GM19467 (cell line): Measurements from ENCODE around the gene CENPL.
A peak's percentile ranks its signal among the peaks of the same experiment; 100 is the strongest.
"Not testable (repeated sequence)": the region's sequence is repeated elsewhere in the genome, so short reads cannot be mapped to it uniquely, and the experiment has no call there.

Experiments
- ATAC-seq: cut with Tn5 transposase; IDR thresholded peaks from one replicate; pipeline ENCODE4 v1.9.1; 2021; ENCODE audit warnings: mild to moderate bottlenecking, moderate library complexity; ENCODE audit not compliant: unreplicated experiment

The CENPL gene

GRCh38 chr1:173859547-173859946, 34.9 kb upstream of the CENPL start:
- ATAC-seq, result not testable (repeated sequence)

GRCh38 chr1:173857363-173857917, 32.8 kb upstream of the CENPL start:
- ATAC-seq, result no peak

- ATAC-seq, result no peak
These were observed 32.2 kb upstream of the CENPL start for GRCh38 chr1:173856903-173857302.

- ATAC-seq, result no peak
These were observed 31.3 kb upstream of the CENPL start for GRCh38 chr1:173856014-173856413.

- ATAC-seq, result no peak
These were observed 28.4 kb upstream of the CENPL start for GRCh38 chr1:173853074-173853473.

GRCh38 chr1:173852105-173852504, 27.4 kb upstream of the CENPL start:
- ATAC-seq, result no peak

GRCh38 chr1:173832748-173833147, 8.1 kb upstream of the CENPL start:
- ATAC-seq, result no peak

- no peak for ATAC-seq
These were observed 2.9 kb upstream of the CENPL start for GRCh38 chr1:173827611-173828010.

GRCh38 chr1:173823781-173824314, 835 bp downstream of the CENPL start:
- peak; percentile 48 for ATAC-seq

- no peak for ATAC-seq
These were observed 3.0 kb downstream of the CENPL start for GRCh38 chr1:173821680-173822079.

- no peak for ATAC-seq
These were observed 6.2 kb downstream of the CENPL start for GRCh38 chr1:173818459-173818858.

- ATAC-seq, result not testable (repeated sequence)
These were observed 11.0 kb downstream of the CENPL start for GRCh38 chr1:173813654-173814053.

- ATAC-seq, result no peak
These were observed 21.7 kb downstream of the CENPL start for GRCh38 chr1:173802961-173803360.

GRCh38 chr1:173799995-173800394, 24.7 kb downstream of the CENPL start:
- ATAC-seq, result not testable (repeated sequence)

- ATAC-seq, result no peak
These were observed 26.6 kb downstream of the CENPL start for GRCh38 chr1:173798078-173798477.

GRCh38 chr1:173789841-173790240, 34.8 kb downstream of the CENPL start:
- no peak for ATAC-seq

GRCh38 chr1:173784997-173785396, 39.7 kb downstream of the CENPL start:
- no peak for ATAC-seq

- ATAC-seq, result no peak
These were observed 44.7 kb downstream of the CENPL start for GRCh38 chr1:173779936-173780335.

GRCh38 chr1:173775578-173776226, 49.0 kb downstream of the CENPL start:
- ATAC-seq, result no peak

GRCh38 chr1:173771560-173771959, 53.1 kb downstream of the CENPL start:
- ATAC-seq, result no peak

- not testable (repeated sequence) for ATAC-seq
These were observed 54.4 kb downstream of the CENPL start for GRCh38 chr1:173770330-173770729.

- ATAC-seq, result no peak
These were observed 55.9 kb downstream of the CENPL start for GRCh38 chr1:173768827-173769226.

- no peak for ATAC-seq
These were observed 56.5 kb downstream of the CENPL start for GRCh38 chr1:173768206-173768605.
